Keratinocyte (primary cell): ENCODE measurements around the gene SCAMP4. TPM values are rescaled to one million over a fixed set of nuclear protein-coding genes. Genes with fewer than 3 reads are reported as not detected.
"Not testable (repeated sequence)": the region's sequence is repeated elsewhere in the genome, so short reads cannot be mapped to it uniquely, and the experiment has no call there.

Experiments used
- DNase-seq: peaks from one replicate; pipeline ENCODE4 v3.0.0-alpha.2; 2011; ENCODE audit warnings: low read depth, missing footprints, low spot score
- FAIRE-seq: peaks from 2 replicates; lab custom pipeline; 2011; peaks lifted over from hg19 to GRCh38; lab: Jason Lieb, UNC
- H2AFZ ChIP-seq: 2 replicates; pipeline ENCODE4 v1.6.0; 2012; ENCODE audit warnings: low read length, control low read depth, inconsistent platforms; ENCODE audit not compliant: control insufficient read depth
- H3K27ac ChIP-seq: 2 replicates; pipeline ENCODE4 v1.5.1; 2011; ENCODE audit warnings: low read length; ENCODE audit not compliant: control insufficient read depth, insufficient read depth
- H3K27me3 ChIP-seq: 3 replicates; pipeline ENCODE4 v1.6.0; 2011; ENCODE audit warnings: low read length; ENCODE audit not compliant: control insufficient read depth, insufficient read depth; ENCODE audit errors: extremely low read depth
- H3K36me3 ChIP-seq, 2 experiments: 2 replicates in 1 of 2; 3 replicates in 1 of 2; pipeline ENCODE4 v1.5.1; 2011; ENCODE audit warnings: low read length in 2 of 2, mild to moderate bottlenecking in 1 of 2; ENCODE audit not compliant: control insufficient read depth in 2 of 2, insufficient read depth in 2 of 2; ENCODE audit errors: extremely low read depth in 1 of 2
- H3K4me1 ChIP-seq: 3 replicates; pipeline ENCODE4 v1.5.1; 2011; ENCODE audit warnings: low read length; ENCODE audit not compliant: control insufficient read depth, insufficient read depth; ENCODE audit errors: extremely low read depth
- H3K4me2 ChIP-seq: 3 replicates; pipeline ENCODE4 v1.6.0; 2011; ENCODE audit warnings: low read depth, low read length; ENCODE audit not compliant: control insufficient read depth, insufficient read depth; ENCODE audit errors: extremely low read depth
- H3K4me3 ChIP-seq, 3 experiments: fragments of 200-600 bp in 1 of 3; sonication (generic) in 1 of 3; 2 replicates in 2 of 3; 3 replicates in 1 of 3; pipeline ENCODE4 v1.5.1; 2011 to 2016; ENCODE audit warnings: low read length in 3 of 3, mild to moderate bottlenecking in 3 of 3, control low read depth in 2 of 3, inconsistent platforms in 1 of 3, low read depth in 1 of 3, mixed read lengths in 1 of 3, mixed run types in 1 of 3, moderate library complexity in 1 of 3; ENCODE audit not compliant: control insufficient read depth in 2 of 3, insufficient read depth in 2 of 3; ENCODE audit errors: extremely low read depth in 1 of 3
- H3K79me2 ChIP-seq: 2 replicates; pipeline ENCODE4 v1.6.0; 2012; ENCODE audit warnings: low read length; ENCODE audit not compliant: control insufficient read depth, insufficient read depth
- H3K9ac ChIP-seq: 3 replicates; pipeline ENCODE4 v1.6.0; 2011; ENCODE audit warnings: low read length; ENCODE audit not compliant: control insufficient read depth, insufficient read depth; ENCODE audit errors: extremely low read depth
- H3K9me1 ChIP-seq: 3 replicates; pipeline ENCODE4 v1.6.0; 2011; ENCODE audit warnings: low read length; ENCODE audit not compliant: control insufficient read depth, insufficient read depth; ENCODE audit errors: extremely low read depth
- H3K9me3 ChIP-seq: 2 replicates; pipeline ENCODE4 v1.5.1; 2012; ENCODE audit warnings: low read depth, low read length; ENCODE audit not compliant: control insufficient read depth
- H4K20me1 ChIP-seq: 3 replicates; pipeline ENCODE4 v1.6.0; 2011; ENCODE audit warnings: low read length; ENCODE audit not compliant: control insufficient read depth, insufficient read depth; ENCODE audit errors: extremely low read depth
- EZH2 ChIP-seq: IDR thresholded peaks from one replicate; pipeline ENCODE4 v1.6.1; 2012; ENCODE audit warnings: inconsistent platforms, mild to moderate bottlenecking, low read length, moderate library complexity
- dilution Hi-C: fragments of 300-500 bp; cut with MboI; formaldehyde crosslinking; loops from one replicate; pipeline ENCODE4 v1.7.0; 2020; ENCODE audit warnings: low sequenced_read_pairs; ENCODE audit not compliant: extremely low pct_ligation_motif_present
- polyA plus RNA-seq, 5 experiments: library from polyadenylated mRNA; depleted of rRNA in 3 of 5; stranded (reverse) in 3 of 5; stranded (forward) in 1 of 5; unstranded in 1 of 5; fragments of >200 nt; gene quantifications; 1 replicate in 1 of 5; 2 replicates in 3 of 5; 3 replicates in 1 of 5; pipeline versions ENCODE4 v1.2.1 to v1.2.3, GENCODE V29; 2011 to 2012; ENCODE audit warnings: missing spikeins in 2 of 5, low read depth in 1 of 5, low replicate concordance in 1 of 5
- TF ChIP-seq, protein P1 (sequence below), 3 experiments: IDR thresholded peaks in 1 of 3; conservative IDR thresholded peaks in 1 of 3; optimal IDR thresholded peaks in 1 of 3; 2 replicates in 2 of 3; 3 replicates in 1 of 3; pipeline versions ENCODE3 to v1.5.1; 2011; ENCODE audit warnings: low read length in 3 of 3, mild to moderate bottlenecking in 3 of 3, moderate library complexity in 2 of 3, control low read depth in 1 of 3, inconsistent platforms in 1 of 3; ENCODE audit not compliant: insufficient read depth in 2 of 3; ENCODE audit errors: extremely low read depth in 1 of 3

Gene SCAMP4
- polyA plus RNA-seq, 1 donor (not counting 4 experiments of a cell fraction or from before 2014, with no cell fraction given): 4.8 TPM

DNA sequence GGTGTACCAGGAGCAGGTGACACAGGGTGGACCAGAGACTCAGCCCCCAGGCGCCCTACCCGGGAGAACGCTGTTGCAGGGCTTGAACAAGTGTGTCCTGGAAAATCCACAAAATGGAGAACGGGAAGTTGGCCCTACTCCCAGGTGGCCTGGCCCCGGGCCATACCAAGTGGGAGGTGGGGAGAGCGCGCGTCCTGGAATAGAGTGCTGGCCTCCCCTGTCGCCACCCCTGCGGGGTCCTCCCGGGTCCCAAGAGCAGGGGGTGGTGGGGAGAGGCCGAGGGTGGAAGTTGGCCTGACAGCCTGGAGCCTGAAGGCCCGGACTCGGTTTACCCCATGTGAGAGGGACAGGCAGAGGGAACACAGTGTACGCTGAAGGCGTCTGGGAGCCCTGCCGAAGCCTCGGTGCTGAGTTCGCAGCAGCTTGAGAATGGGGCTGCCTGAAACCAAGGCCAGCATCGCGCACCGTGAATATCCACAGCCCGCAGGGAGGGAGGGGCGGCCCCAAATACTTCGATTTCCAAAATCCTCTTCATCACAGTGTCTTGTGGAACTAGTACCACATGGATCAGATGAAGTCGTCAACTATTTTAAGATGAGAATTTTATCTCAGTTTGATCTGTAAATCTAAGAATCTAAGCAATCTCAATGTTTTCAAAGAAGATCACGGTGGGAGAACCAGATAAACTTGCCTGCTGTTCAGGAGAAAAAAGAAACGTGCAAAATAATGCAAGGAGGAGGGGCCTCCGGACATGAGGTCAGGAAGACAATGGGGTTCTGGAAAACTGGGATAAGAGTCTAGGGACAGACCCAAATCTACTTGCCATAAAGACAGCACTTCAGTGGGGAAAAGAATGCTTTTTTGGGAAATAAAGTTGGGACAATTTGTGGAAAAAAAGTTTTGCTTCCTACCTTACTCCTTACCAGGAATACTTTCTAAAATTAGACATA, 31.4 kb upstream of the SCAMP4 start:
- H3K9me3 ChIP-seq: no peaks in the 10 kb centered on the region
- peak; percentile 59 for FAIRE-seq
- no peak for DNase-seq
- peak overlapping the region; percentile 79 for H3K27ac ChIP-seq
- H3K4me1 ChIP-seq: peaks cover 27% of the 10 kb centered on the region
- H3K9me1 ChIP-seq: no peaks in the 10 kb centered on the region
- H3K4me3 ChIP-seq: peak overlapping the region; percentile 17 to 80 (median 60)
- H3K9ac ChIP-seq: peak overlapping the region; percentile 90
- H4K20me1 ChIP-seq: peaks cover 6% of the 10 kb centered on the region
- H3K4me2 ChIP-seq: peak overlapping the region; percentile 99
- no peaks in the 10 kb centered on the region for H3K27me3 ChIP-seq
- dilution Hi-C loops: no loop called here
- no peak for TF ChIP-seq EZH2
- TF ChIP-seq, protein P1, sequence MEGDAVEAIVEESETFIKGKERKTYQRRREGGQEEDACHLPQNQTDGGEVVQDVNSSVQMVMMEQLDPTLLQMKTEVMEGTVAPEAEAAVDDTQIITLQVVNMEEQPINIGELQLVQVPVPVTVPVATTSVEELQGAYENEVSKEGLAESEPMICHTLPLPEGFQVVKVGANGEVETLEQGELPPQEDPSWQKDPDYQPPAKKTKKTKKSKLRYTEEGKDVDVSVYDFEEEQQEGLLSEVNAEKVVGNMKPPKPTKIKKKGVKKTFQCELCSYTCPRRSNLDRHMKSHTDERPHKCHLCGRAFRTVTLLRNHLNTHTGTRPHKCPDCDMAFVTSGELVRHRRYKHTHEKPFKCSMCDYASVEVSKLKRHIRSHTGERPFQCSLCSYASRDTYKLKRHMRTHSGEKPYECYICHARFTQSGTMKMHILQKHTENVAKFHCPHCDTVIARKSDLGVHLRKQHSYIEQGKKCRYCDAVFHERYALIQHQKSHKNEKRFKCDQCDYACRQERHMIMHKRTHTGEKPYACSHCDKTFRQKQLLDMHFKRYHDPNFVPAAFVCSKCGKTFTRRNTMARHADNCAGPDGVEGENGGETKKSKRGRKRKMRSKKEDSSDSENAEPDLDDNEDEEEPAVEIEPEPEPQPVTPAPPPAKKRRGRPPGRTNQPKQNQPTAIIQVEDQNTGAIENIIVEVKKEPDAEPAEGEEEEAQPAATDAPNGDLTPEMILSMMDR (optimal IDR thresholded peaks at IDR 0.05 in 1 of 3, IDR thresholded peaks at IDR 0.05 in 1 of 3, conservative IDR thresholded peaks at IDR 0.05 in 1 of 3; ENCODE audit: extremely low read depth in 1 of 3, insufficient read depth in 2 of 3, low read length in 3 of 3): no peak
- peaks cover 44% of the 10 kb centered on the region for H3K79me2 ChIP-seq
- H3K36me3 ChIP-seq: peaks cover 0 to 2% of the 10 kb centered on the region in 2 experiments
- no peak overlapping the region for H2AFZ ChIP-seq

DNA sequence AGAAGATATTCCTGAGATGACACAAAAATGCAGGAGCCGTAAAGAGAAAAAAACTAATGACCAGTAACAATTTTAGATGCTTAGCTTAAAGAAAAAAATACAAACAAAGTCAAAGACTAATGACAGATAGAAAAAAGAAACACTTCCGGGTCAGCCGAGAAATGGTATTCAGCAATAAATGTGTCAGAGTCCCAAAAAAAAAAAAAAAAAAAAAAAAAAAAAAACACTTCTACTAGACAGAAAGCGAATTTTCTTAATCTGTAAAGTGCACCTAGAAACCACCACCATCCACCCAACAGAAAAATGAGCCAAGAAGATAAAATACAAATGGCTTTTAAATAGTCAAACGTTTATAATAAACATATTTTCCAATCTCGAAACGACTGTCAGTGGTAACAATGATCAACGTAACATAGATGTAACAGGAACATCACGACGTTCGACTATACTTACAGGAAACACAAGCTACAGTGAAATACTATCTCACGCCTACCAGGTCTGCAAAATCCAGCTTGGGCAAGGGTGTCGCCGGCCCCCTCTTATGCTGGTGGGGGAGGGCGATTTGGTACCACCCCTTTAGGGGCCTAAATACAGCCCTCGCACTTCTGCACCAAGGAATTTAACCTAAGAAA, 30.5 kb upstream of the SCAMP4 start:
- H2AFZ ChIP-seq: no peak overlapping the region
- peaks cover 0 to 2% of the 10 kb centered on the region in 2 experiments for H3K36me3 ChIP-seq
- H4K20me1 ChIP-seq: peaks cover 6% of the 10 kb centered on the region
- dilution Hi-C loops: no loop called here
- peaks cover 44% of the 10 kb centered on the region for H3K79me2 ChIP-seq
- H3K4me3 ChIP-seq: peak overlapping the region; percentile 60 to 94 (median 80)
- H3K4me1 ChIP-seq: peaks cover 27% of the 10 kb centered on the region
- FAIRE-seq: peak; percentile 63
- no peaks in the 10 kb centered on the region for H3K9me1 ChIP-seq
- H3K9me3 ChIP-seq: no peaks in the 10 kb centered on the region
- DNase-seq: no peak
- TF ChIP-seq, protein P1 (optimal IDR thresholded peaks at IDR 0.05 in 1 of 3, IDR thresholded peaks at IDR 0.05 in 1 of 3, conservative IDR thresholded peaks at IDR 0.05 in 1 of 3; ENCODE audit: extremely low read depth in 1 of 3, insufficient read depth in 2 of 3, low read length in 3 of 3): no peak
- TF ChIP-seq EZH2: no peak
- H3K9ac ChIP-seq: peak overlapping the region; percentile 90
- H3K4me2 ChIP-seq: peak overlapping the region; percentile 99
- H3K27ac ChIP-seq: peak overlapping the region; percentile 79
- H3K27me3 ChIP-seq: no peaks in the 10 kb centered on the region

- H3K36me3 ChIP-seq, H3K9me1 ChIP-seq, DNase-seq, FAIRE-seq, H4K20me1 ChIP-seq, dilution Hi-C loops, H2AFZ ChIP-seq, H3K27me3 ChIP-seq, H3K9me3 ChIP-seq: not testable (repeated sequence)
- peak overlapping the region; percentile 90 for H3K9ac ChIP-seq
- peaks cover 48% of the 10 kb centered on the region for H3K79me2 ChIP-seq
- H3K27ac ChIP-seq: peak overlapping the region; percentile 79
- peak overlapping the region; percentile 99 for H3K4me2 ChIP-seq
- H3K4me3 ChIP-seq: peak overlapping the region; percentile 60 to 94 (median 80)
- peaks cover 27% of the 10 kb centered on the region for H3K4me1 ChIP-seq
Observed at GRCh38 chr19:1875265-1875645, 29.9 kb upstream of the SCAMP4 start.
